LNCaP clone FGC (cell line): ENCODE data around the gene CCL25.

Source experiments
- DNase-seq: peaks from one replicate; pipeline ENCODE4 v3.0.0-alpha.2; 2011; ENCODE audit warnings: low read depth
- H3K4me3 ChIP-seq: 2 replicates; pipeline ENCODE4 v1.5.1; 2011; ENCODE audit warnings: mild to moderate bottlenecking, low read depth, low read length, control low read depth
- TF ChIP-seq, protein P1 (sequence below): IDR thresholded peaks from 2 replicates; pipeline ENCODE4 v1.5.1; 2012; ENCODE audit warnings: mild to moderate bottlenecking; ENCODE audit not compliant: control insufficient read depth, insufficient read depth; ENCODE audit errors: extremely low read depth

CCL25 gene

DNA sequence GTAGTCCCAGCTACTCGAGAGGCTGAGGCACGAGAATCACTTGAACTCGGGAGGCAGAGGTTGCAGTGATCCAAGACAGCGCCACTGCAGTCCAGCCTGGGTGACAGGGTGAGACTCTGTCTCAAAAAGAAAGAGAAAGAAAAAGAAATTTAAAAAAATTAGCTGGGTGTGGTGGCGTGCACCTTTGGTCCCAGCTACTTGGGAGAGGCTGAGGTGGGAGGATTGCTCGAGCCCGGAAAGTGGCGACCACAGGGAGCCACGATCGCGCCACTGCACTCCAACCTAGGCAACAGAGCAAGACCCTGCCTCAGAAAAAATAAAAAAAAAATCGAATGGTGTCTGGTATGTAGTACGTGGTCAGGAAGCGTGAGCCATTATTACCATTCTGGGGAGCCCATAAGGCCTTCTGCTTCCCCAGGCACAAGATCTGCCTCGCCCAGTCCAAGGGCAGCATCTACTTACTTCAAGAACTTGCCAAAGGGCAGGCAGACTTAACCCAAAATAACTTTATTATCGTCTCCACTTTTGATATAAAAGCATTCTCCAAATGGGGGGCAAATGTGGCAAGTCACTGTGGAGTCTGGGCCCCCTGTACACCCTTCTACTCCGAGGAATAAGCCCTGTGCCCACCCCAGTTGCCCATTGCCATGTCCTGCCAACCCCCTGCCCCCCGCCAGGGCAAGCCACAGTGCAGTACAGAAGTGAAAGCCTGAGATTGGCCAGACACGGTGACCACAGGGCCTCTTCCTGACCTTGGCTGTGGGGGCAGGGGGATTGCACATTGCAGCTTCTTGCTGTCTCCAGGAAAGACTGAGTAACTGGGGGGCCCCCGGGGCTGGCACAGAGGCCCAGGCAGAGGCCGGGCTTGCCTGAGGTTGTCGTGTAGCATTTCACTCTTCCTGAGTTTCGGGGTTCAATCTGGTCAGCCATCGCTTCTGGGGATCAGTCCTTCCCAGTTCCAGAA, 12.6 kb downstream of the CCL25 start:
- no peak overlapping the region for H3K4me3 ChIP-seq
- DNase-seq = no peak
- TF ChIP-seq, protein P1, sequence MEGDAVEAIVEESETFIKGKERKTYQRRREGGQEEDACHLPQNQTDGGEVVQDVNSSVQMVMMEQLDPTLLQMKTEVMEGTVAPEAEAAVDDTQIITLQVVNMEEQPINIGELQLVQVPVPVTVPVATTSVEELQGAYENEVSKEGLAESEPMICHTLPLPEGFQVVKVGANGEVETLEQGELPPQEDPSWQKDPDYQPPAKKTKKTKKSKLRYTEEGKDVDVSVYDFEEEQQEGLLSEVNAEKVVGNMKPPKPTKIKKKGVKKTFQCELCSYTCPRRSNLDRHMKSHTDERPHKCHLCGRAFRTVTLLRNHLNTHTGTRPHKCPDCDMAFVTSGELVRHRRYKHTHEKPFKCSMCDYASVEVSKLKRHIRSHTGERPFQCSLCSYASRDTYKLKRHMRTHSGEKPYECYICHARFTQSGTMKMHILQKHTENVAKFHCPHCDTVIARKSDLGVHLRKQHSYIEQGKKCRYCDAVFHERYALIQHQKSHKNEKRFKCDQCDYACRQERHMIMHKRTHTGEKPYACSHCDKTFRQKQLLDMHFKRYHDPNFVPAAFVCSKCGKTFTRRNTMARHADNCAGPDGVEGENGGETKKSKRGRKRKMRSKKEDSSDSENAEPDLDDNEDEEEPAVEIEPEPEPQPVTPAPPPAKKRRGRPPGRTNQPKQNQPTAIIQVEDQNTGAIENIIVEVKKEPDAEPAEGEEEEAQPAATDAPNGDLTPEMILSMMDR = no peak

DNA sequence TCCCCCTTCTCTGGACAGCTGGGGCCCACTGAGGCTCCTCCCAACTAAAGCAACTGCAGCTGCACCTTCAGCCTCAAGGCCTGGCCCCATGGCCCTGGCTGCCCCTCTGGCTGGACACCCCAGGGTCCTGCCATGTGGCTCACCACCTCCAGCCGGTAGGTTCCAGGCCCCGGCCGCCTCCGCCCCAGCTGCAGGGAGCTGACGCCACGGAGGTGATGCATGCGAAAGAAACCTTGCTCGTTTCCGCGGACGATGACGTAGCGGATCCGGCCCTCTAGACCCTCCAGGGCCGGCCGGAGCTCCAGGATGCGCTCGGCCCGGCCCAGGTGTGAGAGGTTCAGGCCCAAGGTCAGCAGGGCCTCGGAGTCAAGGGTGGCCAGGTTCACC, 13.3 kb downstream of the CCL25 start:
- TF ChIP-seq, protein P1 = no peak
- no peak overlapping the region for H3K4me3 ChIP-seq
- no peak for DNase-seq

DNA sequence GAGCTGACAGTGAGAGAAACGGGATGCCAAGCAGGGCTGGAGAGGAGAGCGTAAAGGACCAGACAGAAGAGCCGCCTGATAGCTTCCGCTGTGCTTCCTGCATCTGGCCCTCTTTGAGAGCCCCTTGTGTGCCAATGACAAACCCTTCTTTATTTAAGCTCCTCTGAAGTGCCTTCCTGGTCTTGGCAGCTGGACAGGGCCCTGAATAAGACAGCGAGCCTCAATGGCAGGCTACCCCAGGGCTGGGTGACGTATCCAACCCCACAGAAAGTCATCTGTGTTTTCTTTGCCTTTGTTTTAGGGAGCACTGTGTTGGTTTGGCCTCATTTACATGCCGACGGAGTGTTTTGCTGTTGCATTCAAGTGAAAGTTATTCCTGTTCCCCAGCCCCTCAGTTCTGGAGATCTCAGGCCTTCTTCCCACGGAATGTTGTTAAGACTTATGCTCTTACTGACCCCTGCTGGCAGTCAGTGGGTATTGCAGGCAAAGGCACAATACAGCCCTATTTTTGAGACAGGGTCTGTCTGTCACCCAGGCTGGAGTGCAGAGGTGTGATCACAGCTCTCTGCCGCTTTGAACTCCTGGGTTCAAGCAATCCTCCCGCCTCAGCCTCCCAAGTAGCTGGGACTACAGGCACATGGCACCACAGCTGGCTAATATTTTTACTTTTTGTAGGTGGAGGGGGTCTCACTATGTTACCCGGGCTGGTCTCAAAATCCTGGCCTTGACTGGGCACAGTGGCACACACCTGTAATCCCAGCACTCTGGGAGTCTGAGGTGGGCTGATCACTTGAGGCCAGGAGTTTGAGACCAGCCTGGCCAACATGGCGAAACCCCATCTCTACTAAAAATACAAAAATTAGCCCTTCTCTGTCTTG, 16.8 kb downstream of the CCL25 start:
- TF ChIP-seq, protein P1 = peak; percentile 55
- DNase-seq = no peak
- no peak overlapping the region for H3K4me3 ChIP-seq

DNA sequence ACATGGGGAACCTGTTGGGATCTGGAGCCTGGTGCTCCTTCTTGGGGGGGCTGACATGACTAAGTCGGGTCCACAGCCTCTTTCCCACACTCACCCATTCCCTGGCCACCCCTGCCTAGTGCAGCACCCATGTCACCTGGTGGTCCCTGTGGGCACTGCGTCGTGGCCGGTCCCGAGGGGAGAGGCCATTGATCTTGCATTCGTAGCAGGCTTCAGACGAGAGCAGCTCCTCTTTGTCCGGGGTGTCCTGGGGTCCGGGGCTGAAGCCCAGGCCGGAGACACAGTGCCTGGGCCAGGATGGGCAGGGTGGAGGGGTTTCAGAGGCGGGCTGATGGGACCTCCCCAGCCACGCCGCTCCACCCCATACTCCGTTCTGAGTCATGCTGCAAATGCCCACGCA, 19.4 kb downstream of the CCL25 start:
- TF ChIP-seq, protein P1 = no peak
- no peak overlapping the region for H3K4me3 ChIP-seq
- DNase-seq = no peak

DNA sequence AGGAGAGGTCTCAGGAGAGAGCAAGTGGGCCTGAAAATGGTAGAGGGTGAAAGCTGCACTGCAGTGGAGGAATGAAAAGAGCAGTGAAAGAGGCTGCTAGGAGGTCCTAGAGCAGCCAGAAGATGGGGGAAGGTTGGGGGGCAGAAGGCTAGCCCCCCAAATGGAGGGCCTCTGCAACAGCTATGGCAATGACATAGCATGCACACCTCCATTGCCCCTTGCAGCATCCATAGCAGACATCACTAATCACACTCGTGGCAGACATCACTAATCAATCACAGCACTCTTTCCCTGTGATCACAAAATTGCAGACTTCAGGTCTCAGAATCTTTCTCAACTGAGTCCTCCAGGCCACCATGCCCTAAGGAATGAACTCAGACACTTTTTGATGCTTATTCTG, 21.9 kb downstream of the CCL25 start:
- TF ChIP-seq, protein P1 = no peak
- DNase-seq = no peak
- no peak overlapping the region for H3K4me3 ChIP-seq

DNA sequence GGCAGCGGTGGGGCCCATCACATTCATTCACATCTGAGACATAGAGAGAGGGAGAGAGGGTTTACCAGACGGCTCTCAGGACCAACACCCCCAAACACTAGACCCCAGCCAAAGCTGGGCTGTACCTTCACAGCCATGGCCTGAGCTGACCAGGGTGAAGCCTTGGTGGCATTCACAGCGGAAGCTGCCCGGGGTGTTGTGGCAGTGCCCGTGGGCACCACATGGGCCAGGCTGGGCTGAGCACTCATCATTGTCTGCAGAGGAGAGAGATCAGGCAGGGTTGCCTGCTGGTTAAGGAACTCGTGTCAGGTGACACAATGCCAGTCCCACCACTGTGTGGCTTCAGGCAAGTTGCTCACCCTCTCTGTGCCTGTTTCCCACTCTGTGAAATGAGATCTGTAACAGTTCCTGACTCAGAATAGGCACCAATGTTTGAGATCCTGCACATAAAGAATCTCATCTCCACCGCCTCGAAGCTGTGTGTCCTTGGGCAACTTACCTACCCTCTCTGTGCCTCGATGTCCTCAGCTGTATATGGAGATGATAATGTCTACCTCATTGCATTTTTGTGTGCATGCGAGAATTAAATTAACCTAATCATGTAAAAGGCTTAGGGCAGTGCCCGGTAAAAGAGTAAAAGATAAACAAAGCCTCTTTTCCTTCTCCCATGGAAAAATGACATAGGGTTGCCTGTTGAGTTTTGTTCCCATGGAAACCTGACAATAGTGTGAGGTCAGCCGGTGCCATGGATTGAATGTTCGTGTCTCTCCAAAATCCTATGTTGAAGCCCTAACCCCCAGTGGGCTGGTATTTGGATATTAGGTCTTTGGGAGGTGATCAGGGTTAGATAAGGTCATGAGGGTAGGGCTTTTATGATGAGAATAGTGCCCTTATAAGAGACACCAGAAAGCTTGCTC, 22.9 kb downstream of the CCL25 start:
- no peak overlapping the region for H3K4me3 ChIP-seq
- no peak for DNase-seq
- TF ChIP-seq, protein P1 = no peak
